ENCODE data around the gene CCDC70. TPM values are rescaled to one million over a fixed set of nuclear protein-coding genes. Genes with fewer than 3 reads are reported as not detected.

The CCDC70 gene
- total and polyA plus RNA-seq, 2 of the 8 experiments (the other 6 are each of a cell fraction or from before 2014, with no cell fraction given): not detected

DNA sequence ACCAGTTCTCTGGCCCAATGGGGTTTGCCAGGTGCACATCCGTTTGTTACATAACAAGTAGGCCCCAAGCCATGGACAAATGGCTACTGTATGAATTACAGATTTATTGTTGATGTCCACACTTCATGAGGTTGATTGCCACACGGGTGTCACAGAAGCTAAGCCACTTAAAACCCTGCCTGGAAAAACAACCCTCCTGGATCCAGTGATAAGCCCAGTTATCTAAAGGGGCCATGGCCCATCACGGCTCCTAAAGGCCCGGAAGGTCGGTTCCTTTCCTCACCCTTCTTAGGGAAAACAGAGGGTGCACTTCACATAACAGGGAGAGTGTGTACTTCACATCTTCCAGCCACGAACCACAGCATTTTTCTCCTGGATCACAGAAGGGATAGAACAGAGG, 20.9 kb upstream of the CCDC70 start:
- CTCF ChIA-PET (ENCODE audit: partially characterized antibody): interaction anchor here (1.0 kb wide), 1 partner anchor 287 kb away, joined by 3 read pairs; no protein-coding TSS in a partner anchor
- WGBS, 2 experiments (ENCODE audit: extremely low coverage in 1 of 2, insufficient coverage in 1 of 2, insufficient read length in 1 of 2, insufficient replicate concordance in 2 of 2, low coverage in 1 of 2, low lambda C conversion rate in 2 of 2, missing lambda C conversion rate in 1 of 2): 93% methylated on average over 6 of the region's 6 CpGs; no CpG with 5 or more reads in 1 of the 2 experiments
- no peak overlapping the region for H3K4me3 ChIP-seq (ENCODE audit: extremely low read depth in 1 of 4, insufficient read depth in 2 of 4, low read depth in 3 of 4, low read length in 4 of 4)

More for the DNA sequence above, 20.9 kb upstream of the CCDC70 start:
- Histone ChIP-seq H2AK5ac (ENCODE audit: low read depth, low read length) (no peak overlapping the region), H2BK120ac (replicated peaks; ENCODE audit: low read depth, low read length) (no peak overlapping the region), H3K14ac (ENCODE audit: insufficient read length) (no peak overlapping the region), H3K18ac (ENCODE audit: extremely low read depth, low read length) (no peak overlapping the region), H3K9ac (replicated peaks in 1 of 4; ENCODE audit: extremely low read depth in 1 of 4, low read depth in 3 of 4, low read length in 3 of 4) (no peak overlapping the region), H4K91ac (replicated peaks; ENCODE audit: insufficient read length, low read length) (no peak overlapping the region), H3K36me3 (ENCODE audit: control insufficient read depth in 2 of 4, insufficient read depth in 4 of 4, low read length in 3 of 4) (no peaks in the 10 kb centered on the region), H3K4ac (replicated peaks; ENCODE audit: insufficient read length, low read depth, low read length) (no peak overlapping the region), H3K4me2 (ENCODE audit: insufficient read depth in 1 of 2, low read depth in 2 of 2, low read length in 2 of 2) (no peak overlapping the region), H2BK5ac (ENCODE audit: low read depth, low read length) (no peak overlapping the region), H3K27ac (ENCODE audit: low read depth, low read length) (no peak overlapping the region), H3K23me2 (ENCODE audit: low read depth, low read length) (no peaks in the 10 kb centered on the region), H4K20me1 (replicated peaks in 1 of 2; ENCODE audit: control insufficient read depth in 1 of 2, insufficient read depth in 2 of 2, low read length in 2 of 2) (no peaks in the 10 kb centered on the region), H2AFZ (ENCODE audit: low read length) (no peak overlapping the region), H2BK15ac (ENCODE audit: low read length) (no peak overlapping the region), H3K27me3 (replicated peaks in 1 of 4; ENCODE audit: control insufficient read depth in 3 of 4, extremely low read depth in 1 of 4, insufficient read depth in 3 of 4, low read length in 3 of 4) (no peaks in the 10 kb centered on the region), H2BK20ac (ENCODE audit: low read length) (no peak overlapping the region), H4K5ac (ENCODE audit: insufficient read length, low read depth, low read length) (no peak overlapping the region), H2BK12ac (ENCODE audit: low read depth, low read length) (no peak overlapping the region), H3K79me2 (ENCODE audit: control insufficient read depth in 1 of 2, insufficient read depth in 2 of 2, low read length in 2 of 2) (no peaks in the 10 kb centered on the region), H4K8ac (ENCODE audit: extremely low read depth, insufficient read depth, low read length) (no peak overlapping the region), H3K9me3 (ENCODE audit: insufficient read depth in 2 of 2, low read depth in 1 of 2, low read length in 1 of 2) (no peaks in the 10 kb centered on the region), H3K79me1 (ENCODE audit: low read depth, low read length) (no peaks in the 10 kb centered on the region), H3K4me1 (replicated peaks in 1 of 4; ENCODE audit: control insufficient read depth in 3 of 4, insufficient read depth in 4 of 4, low read length in 3 of 4) (peaks cover 0 to 2% (median 0%) of the 10 kb centered on the region in 4 experiments; a peak in 1 of 7 replicates), H3K56ac (replicated peaks; ENCODE audit: insufficient read length, low read depth, low read length) (no peak overlapping the region), H3K23ac (ENCODE audit: insufficient read length) (no peak overlapping the region)
- TF ChIP-seq ASH2L (IDR thresholded peaks at IDR 0.05; ENCODE audit: low read length) (no peak), SP2 (IDR thresholded peaks at IDR 0.05; ENCODE audit: low read length) (no peak), RBBP5 (IDR thresholded peaks at IDR 0.05; ENCODE audit: borderline replicate concordance, low read depth, low read length) (no peak)
- POLR2A ChIA-PET (ENCODE audit: partially characterized antibody): no interaction called here
- FAIRE-seq (no peak), DNase-seq (ENCODE audit: low read depth in 1 of 2, low spot score in 2 of 2) (no peak)

Measured in H1 (cell line).